Measurements from ENCODE around the gene IDI2. TPM values are rescaled to one million over a fixed set of nuclear protein-coding genes. Genes with fewer than 3 reads are reported as not detected.

IDI2 gene
- total and polyA plus RNA-seq, 2 of the 13 experiments (the other 11 are each of a cell fraction or from before 2014, with no cell fraction given) = not detected

DNA sequence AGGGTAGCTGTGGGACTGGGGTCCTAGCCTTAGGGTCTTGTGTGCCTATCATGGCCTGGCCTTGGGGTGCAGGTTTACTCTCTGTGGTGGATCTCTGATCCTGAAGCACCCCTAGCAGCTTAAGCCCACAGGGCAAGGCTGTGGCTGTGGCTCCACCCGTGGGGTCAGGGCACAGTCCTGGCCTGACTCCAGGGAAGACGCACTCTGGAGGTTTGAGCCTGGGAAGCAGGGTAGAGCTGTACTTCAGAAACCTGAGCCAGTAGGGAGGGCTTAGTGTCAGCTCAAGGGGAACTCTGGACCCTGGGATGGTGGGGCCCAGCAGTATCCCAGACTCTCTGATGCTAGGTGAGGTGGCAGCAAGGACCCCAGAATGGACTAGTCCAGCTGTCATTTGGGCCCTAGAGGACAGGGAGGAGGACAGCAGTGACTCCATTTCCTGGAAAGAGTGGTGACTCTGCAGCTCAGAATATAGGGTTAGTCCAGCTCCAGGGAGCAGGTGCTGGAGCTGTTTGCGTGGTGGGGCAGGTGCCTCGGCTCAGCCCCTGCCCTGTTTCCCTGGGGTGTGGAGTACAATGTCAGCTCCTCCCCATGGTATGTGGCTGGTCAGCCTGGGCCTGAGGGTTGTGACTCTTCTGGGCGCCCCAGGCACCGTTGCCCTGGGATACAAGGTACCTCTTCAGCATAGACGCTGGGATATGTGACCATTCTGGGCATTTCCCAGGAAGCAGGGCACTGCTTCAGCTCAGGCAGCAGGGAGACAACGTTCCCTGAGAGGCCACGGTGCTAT lies 21.6 kb downstream of the IDI2 start:
- no peak overlapping the region for H3K4me2 ChIP-seq (ENCODE audit: low read depth, low read length)
- no peak for TF ChIP-seq ZNF746 (CRISPR knock-in tag; IDR thresholded peaks at IDR 0.05)
- TF ChIP-seq ZC3H4 (CRISPR knock-in tag; IDR thresholded peaks at IDR 0.05; ENCODE audit: borderline replicate concordance) = no peak
- TF ChIP-seq ATF2 (CRISPR knock-in tag; IDR thresholded peaks at IDR 0.05) = no peak
- TF ChIP-seq SNRNP70 (IDR thresholded peaks at IDR 0.05; ENCODE audit: low read depth, low read length) = no peak
- TF ChIP-seq ZNF441 (CRISPR knock-in tag; IDR thresholded peaks at IDR 0.05; ENCODE audit: borderline replicate concordance) = no peak
- TF ChIP-seq ZNF124 (CRISPR knock-in tag; IDR thresholded peaks at IDR 0.05) = no peak
- TF ChIP-seq ZFY (CRISPR knock-in tag; IDR thresholded peaks at IDR 0.05) = no peak
- TF ChIP-seq ZNF747 (CRISPR knock-in tag; IDR thresholded peaks at IDR 0.05; ENCODE audit: borderline replicate concordance) = no peak
- TF ChIP-seq, protein P1, sequence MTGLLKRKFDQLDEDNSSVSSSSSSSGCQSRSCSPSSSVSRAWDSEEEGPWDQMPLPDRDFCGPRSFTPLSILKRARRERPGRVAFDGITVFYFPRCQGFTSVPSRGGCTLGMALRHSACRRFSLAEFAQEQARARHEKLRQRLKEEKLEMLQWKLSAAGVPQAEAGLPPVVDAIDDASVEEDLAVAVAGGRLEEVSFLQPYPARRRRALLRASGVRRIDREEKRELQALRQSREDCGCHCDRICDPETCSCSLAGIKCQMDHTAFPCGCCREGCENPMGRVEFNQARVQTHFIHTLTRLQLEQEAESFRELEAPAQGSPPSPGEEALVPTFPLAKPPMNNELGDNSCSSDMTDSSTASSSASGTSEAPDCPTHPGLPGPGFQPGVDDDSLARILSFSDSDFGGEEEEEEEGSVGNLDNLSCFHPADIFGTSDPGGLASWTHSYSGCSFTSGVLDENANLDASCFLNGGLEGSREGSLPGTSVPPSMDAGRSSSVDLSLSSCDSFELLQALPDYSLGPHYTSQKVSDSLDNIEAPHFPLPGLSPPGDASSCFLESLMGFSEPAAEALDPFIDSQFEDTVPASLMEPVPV (CRISPR knock-in tag; IDR thresholded peaks at IDR 0.05) = no peak
- no peak for TF ChIP-seq ZNF546 (CRISPR knock-in tag; conservative IDR thresholded peaks at IDR 0.05)
- no peak for TF ChIP-seq ZBTB44 (CRISPR knock-in tag; IDR thresholded peaks at IDR 0.05)
- no peak for TF ChIP-seq ZNF777 (CRISPR knock-in tag; IDR thresholded peaks at IDR 0.05)
- TF ChIP-seq KLF11 (CRISPR knock-in tag; IDR thresholded peaks at IDR 0.05) = no peak
- TF ChIP-seq MAZ (IDR thresholded peaks at IDR 0.05; ENCODE audit: borderline replicate concordance, low read depth, low read length) = no peak
- no peak for TF ChIP-seq MAZ (CRISPR knock-in tag; IDR thresholded peaks at IDR 0.05; ENCODE audit: low read depth)
- TF ChIP-seq SOX5 (CRISPR knock-in tag; IDR thresholded peaks at IDR 0.05; ENCODE audit: borderline replicate concordance) = no peak
- no peak for TF ChIP-seq PBX2 (CRISPR knock-in tag; IDR thresholded peaks at IDR 0.05)
- TF ChIP-seq, protein P2, sequence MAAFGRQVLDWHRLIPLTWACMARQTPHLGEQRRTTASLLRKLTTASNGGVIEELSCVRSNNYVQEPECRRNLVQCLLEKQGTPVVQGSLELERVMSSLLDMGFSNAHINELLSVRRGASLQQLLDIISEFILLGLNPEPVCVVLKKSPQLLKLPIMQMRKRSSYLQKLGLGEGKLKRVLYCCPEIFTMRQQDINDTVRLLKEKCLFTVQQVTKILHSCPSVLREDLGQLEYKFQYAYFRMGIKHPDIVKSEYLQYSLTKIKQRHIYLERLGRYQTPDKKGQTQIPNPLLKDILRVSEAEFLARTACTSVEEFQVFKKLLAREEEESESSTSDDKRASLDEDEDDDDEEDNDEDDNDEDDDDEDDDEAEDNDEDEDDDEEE (CRISPR knock-in tag; IDR thresholded peaks at IDR 0.05) = no peak
- BruUV-seq (replicated peaks) = no TSS peak
- H4K20me1 ChIP-seq (ENCODE audit: insufficient read depth, low read length) = no peaks in the 10 kb centered on the region
- H3K9me3 ChIP-seq (ENCODE audit: low read length) = no peaks in the 10 kb centered on the region; the same call in 1 of the 2 replicates
- DNase-seq (ENCODE audit: low spot score) = no peak
- no peak overlapping the region for H3K27ac ChIP-seq (ENCODE audit: extremely low read length, insufficient read depth, low read length)
- ATAC-seq = peak; percentile 49
- no peak overlapping the region for H3K9ac ChIP-seq (ENCODE audit: insufficient read depth, low read depth, low read length)
- no peak overlapping the region for H3K4me3 ChIP-seq (replicated peaks in 1 of 3; ENCODE audit: insufficient read depth in 1 of 3, low read depth in 2 of 3, low read length in 3 of 3)
- peaks cover 37 to 96% of the 10 kb centered on the region in 2 experiments for H3K36me3 ChIP-seq (replicated peaks in 1 of 2; ENCODE audit: control insufficient read depth in 1 of 2, insufficient read depth in 2 of 2, low read length in 2 of 2)
- POLR2A ChIA-PET = interaction anchor here (0.7 to 2.8 kb wide), 5 partner anchors 9 to 45 kb away, joined by 3 to 8 read pairs (median 3); partner anchors contain the start of genes GTPBP4 and IDI1
- no peak for FAIRE-seq
- H3K27me3 ChIP-seq (ENCODE audit: control insufficient read depth in 1 of 2, insufficient read depth in 2 of 2, low read length in 2 of 2) = no peaks in the 10 kb centered on the region
- H3K4me1 ChIP-seq (ENCODE audit: insufficient read depth, low read length) = no peaks in the 10 kb centered on the region; the same call in 1 of the 2 replicates
- 81% methylated on average over 4 of the region's 9 CpGs for WGBS (ENCODE audit: low lambda C conversion rate)
- no peak overlapping the region for H2AFZ ChIP-seq (ENCODE audit: low read length)
- in situ Hi-C loops (cut with HindIII; ENCODE audit: extremely low pct_ligation_motif_present, low pct_unique_long_range_greater_than_20kb) (no loop called here), intact Hi-C loops (cut with micrococcal nuclease; ENCODE audit: unreplicated experiment) (no loop called here)
- H3K79me2 ChIP-seq (ENCODE audit: insufficient read depth, low read length) = peaks cover 21% of the 10 kb centered on the region
- CTCF ChIA-PET (ENCODE audit: low intra/inter-chr PET ratio, low total read pairs) = no interaction called here
